Stimulated activated CD4-positive, alpha-beta T cell treated with anti-CD3 and anti-CD28 coated beads, TNF-alpha, amount 100 ng/mL, for 1 hour (primary cell): ENCODE measurements around the gene EP400.

Source experiments
- DNase-seq, 3 donors: peaks; one replicate each; pipeline ENCODE4 v3.0.0-alpha.2; 2020; ENCODE audit warnings: low read depth in 3 of 3, low spot score in 1 of 3

The EP400 gene

GRCh38 chr12:131927110-131928079 lies 22.3 kb upstream of the EP400 start:
- no peak for DNase-seq

GRCh38 chr12:131928080-131928710 lies 21.5 kb upstream of the EP400 start:
- DNase-seq: no peak

GRCh38 chr12:131928711-131929580 lies 20.8 kb upstream of the EP400 start, which contains the start of gene PUS1:
Gene PUS1 (plus strand): TSS chr12:131929276. CDS start chr12:131929723, 447 bp downstream.
- DNase-seq: peak; percentile 87 to 89 (median 89)

GRCh38 chr12:131929581-131930456 lies 19.9 kb upstream of the EP400 start:
- peak in 1 of 3 donors; percentile 8 for DNase-seq

- no peak for DNase-seq
Measured at GRCh38 chr12:131930510-131930909, 19.2 kb upstream of the EP400 start.

- no peak for DNase-seq
Measured at GRCh38 chr12:131933387-131933786, 16.4 kb upstream of the EP400 start.

GRCh38 chr12:131934535-131934934 lies 15.2 kb upstream of the EP400 start:
- no peak for DNase-seq

- no peak for DNase-seq
Measured at GRCh38 chr12:131938082-131938481, 11.7 kb upstream of the EP400 start.

- no peak for DNase-seq
Measured at GRCh38 chr12:131939007-131939406, 10.7 kb upstream of the EP400 start.

- no peak for DNase-seq
Measured at GRCh38 chr12:131940141-131940547, 9.6 kb upstream of the EP400 start.

GRCh38 chr12:131941116-131941986 lies 8.4 kb upstream of the EP400 start:
- no peak for DNase-seq

GRCh38 chr12:131941987-131942341 lies 7.8 kb upstream of the EP400 start:
- no peak for DNase-seq

GRCh38 chr12:131942671-131943070 lies 7.1 kb upstream of the EP400 start:
- DNase-seq: no peak

- DNase-seq: no peak
Measured at GRCh38 chr12:131943389-131943788, 6.4 kb upstream of the EP400 start.

- no peak for DNase-seq
Measured at GRCh38 chr12:131943876-131944275, 5.9 kb upstream of the EP400 start.

- DNase-seq: no peak
Measured at GRCh38 chr12:131944601-131945251, 5.0 kb upstream of the EP400 start.

- no peak for DNase-seq
Measured at GRCh38 chr12:131946757-131947156, 3.0 kb upstream of the EP400 start.

- no peak for DNase-seq
Measured at GRCh38 chr12:131947482-131948027, 2.2 kb upstream of the EP400 start.
